Measurements from ENCODE around the gene SAMD11.

- TF ChIP-seq CTCF (IDR thresholded peaks at IDR 0.05 in 2 of 3, conservative IDR thresholded peaks at IDR 0.05 in 1 of 3; ENCODE audit: control insufficient read depth in 2 of 3, extremely low read depth in 1 of 3, insufficient read depth in 1 of 3, low read depth in 3 of 3, low read length in 3 of 3) (no peak), NFXL1 (IDR thresholded peaks at IDR 0.05; ENCODE audit: borderline replicate concordance) (no peak), HDGF (IDR thresholded peaks at IDR 0.05) (no peak)
Observed at GRCh38 chr1:923131-923990, at the start of gene SAMD11.
